Measurements from ENCODE around the gene LRRC8A.
"Not testable (repeated sequence)": the region's sequence is repeated elsewhere in the genome, so short reads cannot be mapped to it uniquely, and the experiment has no call there.

The LRRC8A gene

GRCh38 chr9:128870128-128870940 lies 11.6 kb upstream of the LRRC8A start:
- DNase-seq, result no peak

- DNase-seq, result not testable (repeated sequence)
Measured at GRCh38 chr9:128870941-128871265, 11.0 kb upstream of the LRRC8A start.

GRCh38 chr9:128877852-128878251 lies 4.1 kb upstream of the LRRC8A start:
- DNase-seq, result no peak

- DNase-seq, result no peak
Measured at GRCh38 chr9:128882677-128883603, 1.0 kb downstream of the LRRC8A start.

GRCh38 chr9:128884164-128884563 lies 2.2 kb downstream of the LRRC8A start:
- no peak for DNase-seq

GRCh38 chr9:128885376-128885775 lies 3.4 kb downstream of the LRRC8A start:
- DNase-seq, result no peak

GRCh38 chr9:128885798-128886197 lies 3.9 kb downstream of the LRRC8A start:
- DNase-seq, result no peak

GRCh38 chr9:128886211-128886891 lies 4.4 kb downstream of the LRRC8A start:
- DNase-seq, result no peak

GRCh38 chr9:128887049-128887448 lies 5.1 kb downstream of the LRRC8A start:
- DNase-seq, result no peak

GRCh38 chr9:128887914-128888350 lies 6.0 kb downstream of the LRRC8A start:
- DNase-seq, result no peak

GRCh38 chr9:128891321-128892220 lies 9.6 kb downstream of the LRRC8A start:
- DNase-seq, result no peak

GRCh38 chr9:128892221-128892921 lies 10.4 kb downstream of the LRRC8A start:
- no peak for DNase-seq

- no peak for DNase-seq
Measured at GRCh38 chr9:128893354-128893753, 11.4 kb downstream of the LRRC8A start.

- no peak for DNase-seq
Measured at GRCh38 chr9:128894764-128895163, 12.8 kb downstream of the LRRC8A start.

GRCh38 chr9:128895556-128895955 lies 13.6 kb downstream of the LRRC8A start:
- DNase-seq, result no peak

- no peak for DNase-seq
Measured at GRCh38 chr9:128898382-128898781, 16.4 kb downstream of the LRRC8A start.

GRCh38 chr9:128898845-128899565 lies 17.1 kb downstream of the LRRC8A start:
- DNase-seq, result no peak

GRCh38 chr9:128899566-128900322 lies 17.8 kb downstream of the LRRC8A start:
- DNase-seq, result no peak

GRCh38 chr9:128901379-128901778 lies 19.4 kb downstream of the LRRC8A start:
- no peak for DNase-seq

GRCh38 chr9:128901822-128902221 lies 19.9 kb downstream of the LRRC8A start:
- DNase-seq, result no peak

Measured in NCI-H748 treated with DMSO at 0.1 percent for 48 hours (cell line).